Stimulated activated naive CD8-positive, alpha-beta T cell treated with anti-CD3 and anti-CD28 coated beads, Interleukin-15, Interleukin-2, amounts not matched to agents 100 ng/mL and 50 ng/mL, for 24 hours (primary cell): ENCODE data around the gene NAP1L3.

Experiments used
- H3K27ac Mint-ChIP-seq: one replicate; pipeline ENCODE4 v1.8.0; 2021; ENCODE audit warnings: mild to moderate bottlenecking, mixed read lengths
- H3K27me3 Mint-ChIP-seq: one replicate; pipeline ENCODE4 v1.8.0; 2021; ENCODE audit warnings: mixed read lengths
- H3K36me3 Mint-ChIP-seq: one replicate; pipeline ENCODE4 v1.8.0; 2021; ENCODE audit warnings: low read depth, mixed read lengths
- H3K4me1 Mint-ChIP-seq: one replicate; pipeline ENCODE4 v1.8.0; 2021; ENCODE audit warnings: low read depth, mixed read lengths
- H3K4me3 Mint-ChIP-seq: one replicate; pipeline ENCODE4 v1.8.0; 2021; ENCODE audit warnings: mild to moderate bottlenecking, mixed read lengths
- H3K9me3 Mint-ChIP-seq: one replicate; pipeline ENCODE4 v1.8.0; 2021; ENCODE audit warnings: mixed read lengths

NAP1L3 gene

DNA sequence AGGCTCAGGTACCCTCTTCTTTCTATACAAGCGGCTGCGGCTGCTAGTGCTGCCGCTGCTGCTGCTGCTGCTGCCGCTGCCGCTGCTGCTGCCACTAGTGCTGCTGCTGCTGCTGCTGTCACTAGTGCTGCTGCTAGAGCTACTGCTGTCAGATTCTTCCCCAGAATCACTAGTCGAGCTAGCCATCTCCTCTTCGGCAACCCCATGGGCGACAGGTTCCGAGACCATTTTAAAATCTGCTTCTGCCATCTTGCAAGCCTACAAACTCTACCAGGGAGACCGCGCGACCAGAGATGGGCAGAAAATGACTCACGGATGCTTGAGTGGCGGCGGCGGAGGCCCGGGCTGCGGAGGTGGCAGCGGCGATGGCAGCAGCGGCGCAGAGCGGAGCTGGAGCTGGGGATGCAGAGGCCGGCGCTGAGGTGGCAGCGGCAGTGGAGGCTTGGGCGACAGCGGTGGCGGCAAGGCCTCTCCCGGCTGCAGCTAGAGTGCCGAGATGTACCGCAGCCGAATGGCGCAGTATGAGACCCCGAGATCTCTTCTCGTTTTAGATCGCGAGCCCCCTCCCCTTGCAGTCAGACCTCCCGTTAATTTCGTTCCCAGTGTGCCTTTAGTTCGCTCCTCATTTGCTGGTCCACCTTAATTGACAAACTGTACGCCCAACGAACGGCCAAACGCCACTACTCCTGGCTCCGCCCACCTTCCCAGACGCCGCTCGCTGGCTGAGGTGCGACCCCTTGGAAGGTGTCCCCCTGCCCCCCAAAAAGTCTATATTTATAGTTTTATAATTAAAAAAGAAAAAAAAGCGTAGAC lies at the start of gene NAP1L3:
Gene NAP1L3 (minus strand): TSS at position 523 of the 813 bp plus-strand sequence. CDS start 274 bp downstream, at position 249.
- Mint-ChIP-seq H3K4me1 (peaks cover 18% of the 10 kb centered on the region), H3K4me3 (peak within 1 kb of the TSS; percentile 86), H3K27ac (peak within 1 kb of the TSS; percentile 41), H3K27me3 (peaks cover 4% of the 10 kb centered on the region), H3K9me3 (no peaks in the 10 kb centered on the region), H3K36me3 (no peaks in the 10 kb centered on the region)

DNA sequence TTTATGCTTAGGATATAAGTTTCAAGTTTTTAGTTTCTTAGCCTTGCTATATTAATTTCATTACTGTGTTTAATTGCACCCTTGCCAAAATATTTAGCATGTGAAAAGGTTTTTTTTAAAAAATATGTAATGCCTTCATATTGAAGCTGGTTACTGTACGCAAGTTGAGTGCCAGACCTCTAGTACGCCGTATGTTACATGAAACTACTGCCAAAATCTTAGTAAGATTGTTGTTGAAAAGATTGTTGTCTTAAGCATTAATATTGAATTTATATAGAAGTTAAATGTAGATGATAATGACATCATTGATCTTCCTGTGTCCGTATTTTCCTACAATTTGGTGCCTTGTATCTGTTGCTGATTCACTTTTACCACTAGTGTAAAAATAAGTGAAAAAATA lies 37.7 kb upstream of the NAP1L3 start:
- Mint-ChIP-seq H3K27ac (no peak overlapping the region), H3K4me1 (no peaks in the 10 kb centered on the region), H3K36me3 (no peaks in the 10 kb centered on the region), H3K27me3 (no peaks in the 10 kb centered on the region), H3K9me3 (no peaks in the 10 kb centered on the region), H3K4me3 (no peak overlapping the region)

DNA sequence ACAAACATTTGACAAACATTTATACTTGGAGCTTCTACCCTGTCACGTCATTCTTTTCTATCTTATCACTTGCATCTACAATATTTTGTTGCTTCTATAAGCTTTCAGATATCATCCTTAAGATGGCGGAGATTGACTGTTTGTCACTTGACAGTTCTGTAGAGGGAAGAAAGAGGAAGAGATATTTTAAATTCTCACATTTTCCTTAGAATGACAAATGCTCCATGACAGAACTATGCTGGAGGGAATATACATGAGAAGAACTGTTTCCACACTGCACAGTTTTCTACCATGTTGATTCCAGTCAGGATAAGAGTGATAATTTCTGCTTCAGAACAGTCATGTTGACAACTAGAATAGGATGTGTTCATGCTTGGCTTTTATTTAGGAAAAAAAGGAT lies 30.3 kb upstream of the NAP1L3 start:
- H3K9me3 Mint-ChIP-seq: no peaks in the 10 kb centered on the region

GRCh38 chrX:93695981-93696380 lies 22.6 kb upstream of the NAP1L3 start:
- no peak overlapping the region for H3K27ac Mint-ChIP-seq
- no peaks in the 10 kb centered on the region for H3K36me3 Mint-ChIP-seq
- no peaks in the 10 kb centered on the region for H3K27me3 Mint-ChIP-seq
- no peak overlapping the region for H3K4me3 Mint-ChIP-seq
- no peaks in the 10 kb centered on the region for H3K9me3 Mint-ChIP-seq
- H3K4me1 Mint-ChIP-seq: no peaks in the 10 kb centered on the region

More for the DNA sequence above, 30.3 kb upstream of the NAP1L3 start:
- H3K4me1 Mint-ChIP-seq: no peaks in the 10 kb centered on the region
- no peak overlapping the region for H3K4me3 Mint-ChIP-seq
- H3K27me3 Mint-ChIP-seq: no peaks in the 10 kb centered on the region
- no peak overlapping the region for H3K27ac Mint-ChIP-seq
- H3K36me3 Mint-ChIP-seq: no peaks in the 10 kb centered on the region

- Mint-ChIP-seq H3K4me1 (peaks cover 18% of the 10 kb centered on the region), H3K4me3 (peak within 1 kb of the TSS; percentile 86), H3K9me3 (no peaks in the 10 kb centered on the region), H3K27me3 (peaks cover 4% of the 10 kb centered on the region), H3K36me3 (no peaks in the 10 kb centered on the region), H3K27ac (peak within 1 kb of the TSS; percentile 41)
Measured at GRCh38 chrX:93673869-93674271, 492 bp upstream of the NAP1L3 start, which contains the start of gene FAM133A. Gene FAM133A, plus strand, starts transcription at chrX:93674206. Its CDS starts 35,214 bp downstream, at chrX:93709420.

DNA sequence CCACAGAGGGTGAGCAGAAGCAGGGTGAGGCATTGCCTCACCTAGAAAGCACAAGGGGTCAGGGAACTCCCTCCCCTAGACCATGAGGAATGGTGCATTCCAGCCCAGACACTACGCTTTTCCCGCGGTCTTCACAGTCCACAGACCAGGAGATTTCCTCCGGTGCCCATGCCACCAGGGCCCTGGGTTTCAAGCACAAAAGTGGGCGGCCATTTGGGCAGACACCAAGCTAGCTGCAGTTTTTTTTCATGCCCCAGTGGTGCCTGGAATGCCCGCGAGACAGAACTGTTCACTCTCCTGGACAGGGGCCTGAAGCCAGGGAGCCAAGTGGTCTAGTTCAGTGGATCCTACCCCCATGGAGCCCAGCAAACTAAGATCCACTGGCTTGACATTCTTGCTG lies 12.8 kb downstream of the NAP1L3 start:
- Mint-ChIP-seq H3K4me3 (no peak overlapping the region), H3K4me1 (no peaks in the 10 kb centered on the region), H3K27me3 (no peaks in the 10 kb centered on the region), H3K27ac (no peak overlapping the region), H3K9me3 (no peaks in the 10 kb centered on the region), H3K36me3 (no peaks in the 10 kb centered on the region)

DNA sequence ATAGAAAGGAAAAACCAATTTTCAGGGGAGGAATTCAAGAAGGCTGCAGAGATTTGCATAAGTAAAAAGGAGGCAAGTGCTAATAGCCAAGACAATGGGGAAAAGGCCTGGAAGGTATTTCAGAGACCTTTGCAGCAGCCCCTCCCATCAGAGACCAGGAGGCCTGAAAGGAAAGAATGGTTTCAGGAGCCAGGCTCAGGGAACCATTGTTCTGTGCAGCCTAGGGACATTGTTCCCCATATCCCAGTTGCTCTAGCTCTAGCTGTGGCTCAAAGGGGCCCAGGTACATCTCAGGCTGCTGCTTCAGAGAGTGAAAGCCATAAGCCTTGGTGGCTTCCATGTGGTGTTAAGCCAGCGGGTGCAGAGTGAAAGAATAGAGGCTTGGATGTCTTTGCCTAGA lies 24.0 kb downstream of the NAP1L3 start:
- no peaks in the 10 kb centered on the region for H3K36me3 Mint-ChIP-seq
- H3K4me3 Mint-ChIP-seq: no peak overlapping the region
- H3K27me3 Mint-ChIP-seq: no peaks in the 10 kb centered on the region
- H3K4me1 Mint-ChIP-seq: no peaks in the 10 kb centered on the region
- H3K27ac Mint-ChIP-seq: no peak overlapping the region
- peaks cover 3% of the 10 kb centered on the region for H3K9me3 Mint-ChIP-seq

GRCh38 chrX:93637591-93637990 lies 35.8 kb downstream of the NAP1L3 start:
- Mint-ChIP-seq H3K4me1 (no peaks in the 10 kb centered on the region), H3K36me3 (no peaks in the 10 kb centered on the region), H3K4me3 (no peak overlapping the region), H3K27ac (no peak overlapping the region), H3K27me3 (no peaks in the 10 kb centered on the region), H3K9me3 (no peaks in the 10 kb centered on the region)
